H1 (cell line): ENCODE measurements around the gene PRR5L. TPM values are rescaled to one million over a fixed set of nuclear protein-coding genes. Genes with fewer than 3 reads are reported as not detected.

Experiments used
- CTCF ChIA-PET: fragments of 300-600 bp; sonication (Branson Sonifier 250); formaldehyde crosslinking; loops from one replicate; lab custom pipeline; 2021; ENCODE audit not compliant: partially characterized antibody; lab: Charles Lee
- POLR2A ChIA-PET: fragments of 300-600 bp; sonication (Branson Sonifier 250); formaldehyde crosslinking; loops from one replicate; lab custom pipeline; 2021; ENCODE audit warnings: inconsistent platforms; ENCODE audit not compliant: partially characterized antibody; lab: Charles Lee
- DNase-seq, 2 experiments: peaks; one replicate each; pipeline versions ENCODE4 v3.0.0 to v3.0.0-alpha.2; 2010 to 2022; ENCODE audit warnings: low spot score in 2 of 2, low read depth in 1 of 2, mixed read lengths in 1 of 2
- FAIRE-seq: peaks from 2 replicates; lab custom pipeline; 2011; peaks lifted over from hg19 to GRCh38; lab: Jason Lieb, UNC
- H2AFZ ChIP-seq: 2 replicates; pipeline ENCODE4 v1.8.1; 2012; ENCODE audit warnings: low read length, inconsistent platforms
- H2AK5ac ChIP-seq: 2 replicates; pipeline ENCODE4 v1.6.1; 2013; ENCODE audit warnings: low read depth, low read length
- H2BK120ac ChIP-seq: replicated peaks from 2 replicates; pipeline ENCODE3; 2013; ENCODE audit warnings: low read depth, low read length, inconsistent platforms
- H2BK12ac ChIP-seq: 2 replicates; pipeline ENCODE4 v1.6.1; 2013; ENCODE audit warnings: low read depth, low read length
- H2BK15ac ChIP-seq: 2 replicates; pipeline ENCODE4 v1.6.1; 2013; ENCODE audit warnings: low read length
- H2BK20ac ChIP-seq: 2 replicates; pipeline ENCODE4 v1.6.1; 2013; ENCODE audit warnings: low read length
- H2BK5ac ChIP-seq: 2 replicates; pipeline ENCODE4 v1.6.1; 2013; ENCODE audit warnings: low read depth, low read length
- H3K14ac ChIP-seq: 2 replicates; pipeline ENCODE4 v1.6.1; 2013; ENCODE audit warnings: inconsistent platforms; ENCODE audit not compliant: insufficient read length
- H3K18ac ChIP-seq: 2 replicates; pipeline ENCODE4 v1.6.1; 2013; ENCODE audit warnings: low read length; ENCODE audit errors: extremely low read depth
- H3K23ac ChIP-seq: 2 replicates; pipeline ENCODE4 v1.6.1; 2013; ENCODE audit warnings: inconsistent platforms; ENCODE audit not compliant: insufficient read length
- H3K23me2 ChIP-seq: 2 replicates; pipeline ENCODE4 v1.6.1; 2013; ENCODE audit warnings: low read depth, low read length
- H3K27ac ChIP-seq: 2 replicates; pipeline ENCODE4 v1.6.1; 2011; ENCODE audit warnings: low read depth, low read length, inconsistent platforms
- H3K27me3 ChIP-seq, 4 experiments: replicated peaks in 1 of 4; 1 replicate in 1 of 4; 2 replicates in 3 of 4; pipeline versions ENCODE4 v1.6.1 to v1.8.1; 2011 to 2013; ENCODE audit warnings: low read length in 3 of 4, mild to moderate bottlenecking in 3 of 4, inconsistent platforms in 2 of 4, mixed read lengths in 2 of 4, moderate library complexity in 1 of 4; ENCODE audit not compliant: control insufficient read depth in 3 of 4, insufficient read depth in 3 of 4; ENCODE audit errors: extremely low read depth in 1 of 4
- H3K36me3 ChIP-seq, 4 experiments: 2 replicates each; pipeline versions ENCODE4 v1.6.1 to v1.8.1; 2011 to 2013; ENCODE audit warnings: mild to moderate bottlenecking in 4 of 4, low read length in 3 of 4, moderate library complexity in 2 of 4, control low read depth in 1 of 4, inconsistent platforms in 1 of 4; ENCODE audit not compliant: insufficient read depth in 4 of 4, control insufficient read depth in 2 of 4
- H3K4ac ChIP-seq: replicated peaks from 2 replicates; pipeline ENCODE3; 2013; ENCODE audit warnings: low read length, low read depth, mixed read lengths, inconsistent platforms; ENCODE audit not compliant: insufficient read length
- H3K4me1 ChIP-seq, 4 experiments: replicated peaks in 1 of 4; 1 replicate in 1 of 4; 2 replicates in 3 of 4; pipeline versions ENCODE4 v1.6.1 to v1.8.1; 2011 to 2013; ENCODE audit warnings: low read length in 3 of 4, inconsistent platforms in 2 of 4, mixed read lengths in 1 of 4; ENCODE audit not compliant: insufficient read depth in 4 of 4, control insufficient read depth in 3 of 4
- H3K4me2 ChIP-seq, 2 experiments: 2 replicates each; pipeline versions ENCODE4 v1.6.1 to v1.8.1; 2011 to 2013; ENCODE audit warnings: low read depth in 2 of 2, low read length in 2 of 2, control low read depth in 1 of 2, inconsistent platforms in 1 of 2, mild to moderate bottlenecking in 1 of 2; ENCODE audit not compliant: insufficient read depth in 1 of 2
- H3K4me3 ChIP-seq, 4 experiments: fragments of 200-600, 300-600 bp in 1 of 4; sonication (generic), shearing (Covaris generic), sonication (Bioruptor Twin) in 1 of 4; 2 replicates each; pipeline versions ENCODE4 v1.5.1 to v1.8.1; 2011 to 2016; ENCODE audit warnings: low read length in 4 of 4, low read depth in 3 of 4, control low read depth in 2 of 4, inconsistent platforms in 2 of 4, mild to moderate bottlenecking in 2 of 4, mixed read lengths in 1 of 4, moderate library complexity in 1 of 4; ENCODE audit not compliant: insufficient read depth in 2 of 4; ENCODE audit errors: extremely low read depth in 1 of 4
- H3K56ac ChIP-seq: replicated peaks from 2 replicates; pipeline ENCODE3; 2013; ENCODE audit warnings: low read depth, mild to moderate bottlenecking, mixed read lengths, low read length, inconsistent platforms; ENCODE audit not compliant: insufficient read length
- H3K79me1 ChIP-seq: 2 replicates; pipeline ENCODE4 v1.6.1; 2013; ENCODE audit warnings: low read depth, low read length, control low read depth
- H3K79me2 ChIP-seq, 2 experiments: 2 replicates each; pipeline versions ENCODE4 v1.6.1 to v1.8.1; 2012 to 2013; ENCODE audit warnings: low read length in 2 of 2, mild to moderate bottlenecking in 2 of 2, inconsistent platforms in 1 of 2; ENCODE audit not compliant: insufficient read depth in 2 of 2, control insufficient read depth in 1 of 2
- H3K9ac ChIP-seq, 4 experiments: replicated peaks in 1 of 4; 1 replicate in 1 of 4; 2 replicates in 3 of 4; pipeline versions ENCODE4 v1.6.1 to v1.8.1; 2011 to 2013; ENCODE audit warnings: low read depth in 3 of 4, low read length in 3 of 4, control low read depth in 2 of 4, mild to moderate bottlenecking in 2 of 4, moderate library complexity in 2 of 4, inconsistent platforms in 1 of 4; ENCODE audit errors: extremely low read depth in 1 of 4
- H3K9me3 ChIP-seq, 2 experiments: 2 replicates each; pipeline versions ENCODE4 v1.6.1 to v1.8.1; 2012 to 2013; ENCODE audit warnings: mild to moderate bottlenecking in 2 of 2, moderate library complexity in 2 of 2, control low read depth in 1 of 2, inconsistent platforms in 1 of 2, low read depth in 1 of 2, low read length in 1 of 2, mixed read lengths in 1 of 2; ENCODE audit not compliant: insufficient read depth in 2 of 2
- H4K20me1 ChIP-seq, 2 experiments: replicated peaks in 1 of 2; 2 replicates each; pipeline versions ENCODE3 to v1.8.1; 2011 to 2013; ENCODE audit warnings: inconsistent platforms in 2 of 2, low read length in 2 of 2, mild to moderate bottlenecking in 1 of 2; ENCODE audit not compliant: insufficient read depth in 2 of 2, control insufficient read depth in 1 of 2
- H4K5ac ChIP-seq: 2 replicates; pipeline ENCODE4 v1.6.1; 2013; ENCODE audit warnings: low read length, low read depth, mixed read lengths, inconsistent platforms; ENCODE audit not compliant: insufficient read length
- H4K8ac ChIP-seq: 2 replicates; pipeline ENCODE4 v1.8.0; 2013; ENCODE audit warnings: mild to moderate bottlenecking, moderate library complexity, low read length, inconsistent platforms; ENCODE audit not compliant: insufficient read depth; ENCODE audit errors: extremely low read depth
- H4K91ac ChIP-seq: replicated peaks from 2 replicates; pipeline ENCODE3; 2013; ENCODE audit warnings: low read length, mixed read lengths, inconsistent platforms; ENCODE audit not compliant: insufficient read length
- CBX8 ChIP-seq: fragments of 300-800, 300-1000 bp; sonication (generic); IDR thresholded peaks from 2 replicates; pipeline ENCODE4 v1.7.1; 2016; ENCODE audit warnings: low read depth, low read length, borderline replicate concordance
- GABPA ChIP-seq: IDR thresholded peaks from 2 replicates; pipeline ENCODE4 v1.6.1; 2011; ENCODE audit warnings: mild to moderate bottlenecking, low read length, moderate library complexity, borderline replicate concordance; ENCODE audit not compliant: insufficient read depth
- RFX5 ChIP-seq: IDR thresholded peaks from 2 replicates; pipeline ENCODE4 v1.6.1; 2011; ENCODE audit warnings: low read depth, low read length, improper control_type of control experiment, borderline replicate concordance
- SIRT6 ChIP-seq: IDR thresholded peaks from one replicate; pipeline ENCODE4 v1.7.1; 2012; ENCODE audit warnings: low read length, inconsistent platforms
- SP1 ChIP-seq: IDR thresholded peaks from 2 replicates; pipeline ENCODE4 v1.6.1; 2011; ENCODE audit warnings: low read depth, low read length
- TAF1 ChIP-seq: IDR thresholded peaks from 2 replicates; pipeline ENCODE4 v1.6.1; 2011; ENCODE audit warnings: mild to moderate bottlenecking, low read depth, low read length
- ZNF274 ChIP-seq: IDR thresholded peaks from 2 replicates; pipeline ENCODE4 v1.7.0; 2012; ENCODE audit warnings: low read length, borderline replicate concordance; ENCODE audit errors: extremely low read depth
- WGBS, 2 experiments: shearing (Covaris generic) in 1 of 2; methylation state at CpG; one replicate each; pipeline versions ENCODE4 v1.1.6 to v1.1.7; 2013 to 2015; ENCODE audit warnings: low lambda C conversion rate in 2 of 2, mixed read lengths in 2 of 2, inconsistent platforms in 1 of 2, low coverage in 1 of 2, missing lambda C conversion rate in 1 of 2; ENCODE audit not compliant: insufficient replicate concordance in 2 of 2, insufficient coverage in 1 of 2, insufficient read length in 1 of 2; ENCODE audit errors: extremely low coverage in 1 of 2, missing lambda C conversion rate in 1 of 2; 5-methylcytosine and 5-hydroxymethylcytosine counted together
- polyA plus RNA-seq, 7 experiments: library from polyadenylated mRNA; depleted of rRNA in 3 of 7; stranded (reverse) in 5 of 7; unstranded in 2 of 7; fragments of >200 nt in 5 of 7; fragments of 200-250 nt in 2 of 7; gene quantifications; 1 replicate in 5 of 7; 2 replicates in 1 of 7; 4 replicates in 1 of 7; pipeline versions ENCODE4 v1.2.1 to v1.2.3, GENCODE V29; 2011 to 2013; ENCODE audit warnings: missing spikeins in 2 of 7, mixed read lengths in 2 of 7
- total RNA-seq: library from RNA; stranded (reverse); fragmentation: NEBNext Ultra II Directional; extraction: Animal tissue kit (Norgen Biotek cat#: 25700); gene quantifications from 2 replicates; pipeline ENCODE4 v1.2.1, GENCODE V29; 2021

Gene PRR5L
- total and polyA plus RNA-seq, 2 of the 8 experiments (the other 6 are each of a cell fraction or from before 2014, with no cell fraction given): 6.6 to 10.1 TPM

GRCh38 chr11:36394056-36394455 lies 98.0 kb downstream of the PRR5L start:
- Histone ChIP-seq H3K4ac (no peak overlapping the region), H4K8ac (no peak overlapping the region), H3K23ac (no peak overlapping the region), H3K79me2 (no peaks in the 10 kb centered on the region), H3K4me2 (no peak overlapping the region), H2BK15ac (no peak overlapping the region), H2BK120ac (no peak overlapping the region), H2AFZ (no peak overlapping the region), H3K56ac (no peak overlapping the region), H4K20me1 (peaks cover 0 to 5% of the 10 kb centered on the region in 2 experiments), H2BK20ac (no peak overlapping the region), H3K4me1 (no peaks in the 10 kb centered on the region; a peak in 1 of 7 replicates), H2AK5ac (no peak overlapping the region), H3K18ac (no peak overlapping the region), H3K27me3 (no peaks in the 10 kb centered on the region), H3K79me1 (no peaks in the 10 kb centered on the region), H3K14ac (no peak overlapping the region), H3K9ac (no peak overlapping the region), H3K27ac (no peak overlapping the region), H4K5ac (no peak overlapping the region), H3K4me3 (no peak overlapping the region), H3K9me3 (no peaks in the 10 kb centered on the region), H4K91ac (no peak overlapping the region), H3K36me3 (peaks cover 0 to 3% (median 0%) of the 10 kb centered on the region in 4 experiments; a peak in 2 of 8 replicates), H3K23me2 (no peaks in the 10 kb centered on the region), H2BK5ac (no peak overlapping the region), H2BK12ac (no peak overlapping the region)
- DNase-seq: no peak
- FAIRE-seq: no peak
- ChIA-PET CTCF (interaction anchor here (1.0 kb wide), 1 partner anchor 17 kb away, joined by 5 read pairs; no protein-coding TSS in a partner anchor), POLR2A (interaction anchor here (2.4 kb wide), 1 partner anchor 61 kb away, joined by 4 read pairs; no protein-coding TSS in a partner anchor)
- 71% methylated on average over 2 of the region's 2 CpGs; no CpG with 5 or more reads in 1 of the 2 experiments for WGBS, 2 experiments
- TF ChIP-seq GABPA: no peak
- TF ChIP-seq SP1: no peak
- TF ChIP-seq TAF1: no peak
- no peak for TF ChIP-seq CBX8
- TF ChIP-seq ZNF274: no peak
- TF ChIP-seq SIRT6: no peak
- TF ChIP-seq RFX5: no peak
